ENCODE results near the gene KCNQ1. TPM values are rescaled to one million over a fixed set of nuclear protein-coding genes. Genes with fewer than 3 reads are reported as not detected.

Gene KCNQ1
- total RNA-seq, 1 donor from 2014 or later = 3.4 TPM

GRCh38 chr11:2549876-2550605 is 105.2 kb downstream of the KCNQ1 start:
- Mint-ChIP-seq H3K9me3 (no peaks in the 10 kb centered on the region), H3K4me1 (ENCODE audit: low read depth) (no peaks in the 10 kb centered on the region), H3K27me3 (ENCODE audit: low read depth) (no peaks in the 10 kb centered on the region), H3K36me3 (ENCODE audit: low read depth) (no peaks in the 10 kb centered on the region), H3K27ac (no peak overlapping the region), H3K4me3 (ENCODE audit: low read depth) (no peak overlapping the region)
- DNase-seq (ENCODE audit: low spot score) = no peak
- intact Hi-C loops (cut with micrococcal nuclease) = no loop called here

- H3K27me3 Mint-ChIP-seq (ENCODE audit: low read depth) = no peaks in the 10 kb centered on the region
- no peaks in the 10 kb centered on the region for H3K36me3 Mint-ChIP-seq (ENCODE audit: low read depth)
- no peaks in the 10 kb centered on the region for H3K4me1 Mint-ChIP-seq (ENCODE audit: low read depth)
- H3K27ac Mint-ChIP-seq = no peak overlapping the region
- H3K9me3 Mint-ChIP-seq = no peaks in the 10 kb centered on the region
- intact Hi-C loops (cut with micrococcal nuclease) = no loop called here
- H3K4me3 Mint-ChIP-seq (ENCODE audit: low read depth) = no peak overlapping the region
- DNase-seq (ENCODE audit: low spot score) = no peak
These were observed 105.8 kb downstream of the KCNQ1 start for GRCh38 chr11:2550606-2550970.

DNA sequence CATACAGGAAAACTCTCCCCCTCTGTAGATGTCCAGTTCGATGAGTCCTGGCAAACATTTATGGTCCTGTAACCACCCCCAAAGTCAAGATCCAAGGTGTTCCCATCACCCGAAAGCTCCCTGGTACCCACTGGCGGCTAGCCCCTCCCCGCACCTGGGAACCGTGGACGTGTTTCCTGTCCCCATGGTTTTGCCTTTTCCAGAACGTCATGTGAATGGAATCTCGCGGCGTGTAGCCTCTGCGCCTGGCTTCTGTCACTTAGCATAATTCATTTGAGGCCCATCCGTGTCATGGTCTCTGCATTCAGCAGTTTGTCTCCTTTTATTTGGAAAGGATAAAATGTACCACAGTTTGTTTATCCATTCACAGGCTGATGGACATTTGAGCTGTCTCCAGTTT is 106.3 kb downstream of the KCNQ1 start:
- Mint-ChIP-seq H3K4me3 (ENCODE audit: low read depth) (no peak overlapping the region), H3K27me3 (ENCODE audit: low read depth) (no peaks in the 10 kb centered on the region), H3K4me1 (ENCODE audit: low read depth) (no peaks in the 10 kb centered on the region), H3K9me3 (no peaks in the 10 kb centered on the region), H3K36me3 (ENCODE audit: low read depth) (no peaks in the 10 kb centered on the region), H3K27ac (no peak overlapping the region)
- no peak for DNase-seq (ENCODE audit: low spot score)
- intact Hi-C loops (cut with micrococcal nuclease) = no loop called here

GRCh38 chr11:2552210-2552609 is 107.4 kb downstream of the KCNQ1 start:
- intact Hi-C loops (cut with micrococcal nuclease) = no loop called here
- DNase-seq (ENCODE audit: low spot score) = no peak
- no peak overlapping the region for H3K27ac Mint-ChIP-seq
- no peaks in the 10 kb centered on the region for H3K9me3 Mint-ChIP-seq
- H3K27me3 Mint-ChIP-seq (ENCODE audit: low read depth) = no peaks in the 10 kb centered on the region
- H3K36me3 Mint-ChIP-seq (ENCODE audit: low read depth) = no peaks in the 10 kb centered on the region
- no peak overlapping the region for H3K4me3 Mint-ChIP-seq (ENCODE audit: low read depth)
- H3K4me1 Mint-ChIP-seq (ENCODE audit: low read depth) = no peaks in the 10 kb centered on the region

- H3K9me3 Mint-ChIP-seq = no peaks in the 10 kb centered on the region
- no peak for DNase-seq (ENCODE audit: low spot score)
- H3K27ac Mint-ChIP-seq = no peak overlapping the region
- H3K4me3 Mint-ChIP-seq (ENCODE audit: low read depth) = no peak overlapping the region
- H3K4me1 Mint-ChIP-seq (ENCODE audit: low read depth) = no peaks in the 10 kb centered on the region
- H3K27me3 Mint-ChIP-seq (ENCODE audit: low read depth) = no peaks in the 10 kb centered on the region
- no peaks in the 10 kb centered on the region for H3K36me3 Mint-ChIP-seq (ENCODE audit: low read depth)
- intact Hi-C loops (cut with micrococcal nuclease) = no loop called here
These were observed 108.4 kb downstream of the KCNQ1 start for GRCh38 chr11:2553198-2553597.

GRCh38 chr11:2553886-2554285 is 109.1 kb downstream of the KCNQ1 start:
- Mint-ChIP-seq H3K9me3 (no peaks in the 10 kb centered on the region), H3K27ac (no peak overlapping the region)
- no peak for DNase-seq (ENCODE audit: low spot score)

GRCh38 chr11:2554338-2555207 is 109.8 kb downstream of the KCNQ1 start:
- DNase-seq (ENCODE audit: low spot score) = no peak
- no peaks in the 10 kb centered on the region for H3K4me1 Mint-ChIP-seq (ENCODE audit: low read depth)
- H3K27me3 Mint-ChIP-seq (ENCODE audit: low read depth) = no peaks in the 10 kb centered on the region
- H3K27ac Mint-ChIP-seq = no peak overlapping the region
- no peak overlapping the region for H3K4me3 Mint-ChIP-seq (ENCODE audit: low read depth)
- no peaks in the 10 kb centered on the region for H3K9me3 Mint-ChIP-seq
- intact Hi-C loops (cut with micrococcal nuclease) = no loop called here
- H3K36me3 Mint-ChIP-seq (ENCODE audit: low read depth) = no peaks in the 10 kb centered on the region

More at GRCh38 chr11:2553886-2554285, 109.1 kb downstream of the KCNQ1 start:
- Mint-ChIP-seq H3K4me1 (ENCODE audit: low read depth) (no peaks in the 10 kb centered on the region), H3K36me3 (ENCODE audit: low read depth) (no peaks in the 10 kb centered on the region), H3K27me3 (ENCODE audit: low read depth) (no peaks in the 10 kb centered on the region), H3K4me3 (ENCODE audit: low read depth) (no peak overlapping the region)
- intact Hi-C loops (cut with micrococcal nuclease) = no loop called here

- intact Hi-C loops (cut with micrococcal nuclease) = no loop called here
- no peaks in the 10 kb centered on the region for H3K27me3 Mint-ChIP-seq (ENCODE audit: low read depth)
- no peak overlapping the region for H3K4me3 Mint-ChIP-seq (ENCODE audit: low read depth)
- no peaks in the 10 kb centered on the region for H3K4me1 Mint-ChIP-seq (ENCODE audit: low read depth)
- H3K27ac Mint-ChIP-seq = no peak overlapping the region
- DNase-seq (ENCODE audit: low spot score) = no peak
- H3K9me3 Mint-ChIP-seq = no peaks in the 10 kb centered on the region
- H3K36me3 Mint-ChIP-seq (ENCODE audit: low read depth) = no peaks in the 10 kb centered on the region
These were observed 110.5 kb downstream of the KCNQ1 start for GRCh38 chr11:2555336-2555735.

DNA sequence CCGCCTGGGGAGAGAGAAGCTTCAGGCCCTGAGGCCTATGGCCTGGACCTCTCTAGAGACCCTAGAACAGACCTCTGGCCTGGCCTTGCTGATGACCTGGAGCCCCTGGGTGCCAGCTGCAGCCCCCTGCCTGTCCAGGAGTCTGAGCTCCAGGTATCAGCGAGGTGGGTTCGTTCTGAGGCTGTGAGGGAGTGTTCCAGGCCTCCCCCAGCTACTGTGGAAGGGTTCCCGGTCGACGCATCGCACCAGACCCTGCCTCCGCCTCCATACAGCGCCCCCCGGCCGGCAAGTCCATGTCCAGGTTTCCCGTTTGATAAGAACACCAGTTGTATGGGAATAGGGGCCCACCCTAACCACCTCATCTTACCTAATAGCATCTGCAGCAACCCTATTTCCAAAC is 111.1 kb downstream of the KCNQ1 start:
- intact Hi-C loops (cut with micrococcal nuclease) = no loop called here
- no peak for DNase-seq (ENCODE audit: low spot score)
- Mint-ChIP-seq H3K4me1 (ENCODE audit: low read depth) (no peaks in the 10 kb centered on the region), H3K36me3 (ENCODE audit: low read depth) (no peaks in the 10 kb centered on the region), H3K27me3 (ENCODE audit: low read depth) (no peaks in the 10 kb centered on the region), H3K27ac (no peak overlapping the region), H3K4me3 (ENCODE audit: low read depth) (no peak overlapping the region), H3K9me3 (no peaks in the 10 kb centered on the region)

- intact Hi-C loops (cut with micrococcal nuclease) = no loop called here
- Mint-ChIP-seq H3K27ac (no peak overlapping the region), H3K27me3 (ENCODE audit: low read depth) (no peaks in the 10 kb centered on the region), H3K4me1 (ENCODE audit: low read depth) (no peaks in the 10 kb centered on the region), H3K36me3 (ENCODE audit: low read depth) (no peaks in the 10 kb centered on the region), H3K9me3 (no peaks in the 10 kb centered on the region), H3K4me3 (ENCODE audit: low read depth) (no peak overlapping the region)
- DNase-seq (ENCODE audit: low spot score) = no peak
These were observed 112.6 kb downstream of the KCNQ1 start for GRCh38 chr11:2557381-2557780.

DNA sequence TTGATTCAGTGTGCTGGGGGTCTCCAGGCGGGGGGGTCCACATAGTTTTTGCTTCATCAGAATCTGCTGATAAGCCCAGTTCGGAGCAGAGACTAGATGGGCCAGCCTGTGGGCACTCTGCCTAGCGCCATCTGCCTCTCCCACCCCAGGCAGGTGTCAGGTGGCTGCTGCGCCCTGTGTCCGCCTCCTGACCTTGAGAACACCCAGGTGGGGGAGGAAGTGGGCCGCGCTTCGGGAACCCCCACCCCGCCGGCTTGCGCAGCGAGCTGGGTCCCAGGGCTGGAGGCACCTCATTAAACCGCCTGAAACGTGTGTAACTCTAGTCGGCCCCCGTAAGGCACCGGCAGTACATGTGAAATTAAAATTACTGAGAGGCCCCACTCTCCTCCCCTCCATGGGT is 113.6 kb downstream of the KCNQ1 start:
- H3K36me3 Mint-ChIP-seq (ENCODE audit: low read depth) = no peaks in the 10 kb centered on the region
- no peak overlapping the region for H3K27ac Mint-ChIP-seq
- no peak overlapping the region for H3K4me3 Mint-ChIP-seq (ENCODE audit: low read depth)
- DNase-seq (ENCODE audit: low spot score) = no peak
- H3K4me1 Mint-ChIP-seq (ENCODE audit: low read depth) = no peaks in the 10 kb centered on the region
- no peaks in the 10 kb centered on the region for H3K27me3 Mint-ChIP-seq (ENCODE audit: low read depth)
- intact Hi-C loops (cut with micrococcal nuclease) = no loop called here
- H3K9me3 Mint-ChIP-seq = no peaks in the 10 kb centered on the region

DNA sequence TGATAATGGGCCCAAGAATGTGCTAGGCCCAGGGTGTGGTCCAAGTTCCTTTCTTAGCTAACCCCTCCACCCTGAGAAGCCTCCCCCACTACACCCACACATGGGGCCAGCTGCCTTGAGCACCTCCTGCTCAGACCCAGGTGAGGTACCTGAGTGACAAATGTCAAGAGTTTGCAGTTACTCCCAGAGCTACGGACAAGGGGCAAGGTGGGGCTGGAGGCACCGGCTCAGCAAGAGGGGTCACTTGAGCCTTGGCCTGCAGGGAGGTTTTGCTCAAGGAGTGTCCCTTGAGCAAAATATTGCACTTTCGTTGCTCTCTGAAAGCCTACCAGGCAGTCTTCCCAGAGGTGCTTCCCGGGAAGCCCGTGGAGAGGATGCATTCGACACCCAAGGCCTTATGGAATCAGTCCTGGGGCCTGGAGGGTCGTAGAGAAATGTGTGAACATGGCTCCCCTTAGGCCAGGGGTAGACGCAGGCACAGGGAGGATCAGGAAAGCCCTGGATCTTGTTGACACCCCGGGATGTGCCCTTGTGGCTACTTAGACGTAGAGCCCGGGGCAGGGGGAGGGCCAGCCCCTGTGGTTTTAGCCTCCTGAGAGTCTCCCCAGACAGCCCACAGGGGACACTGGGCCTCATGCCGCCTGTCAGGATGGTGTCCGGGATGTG is 114.2 kb downstream of the KCNQ1 start:
- no peaks in the 10 kb centered on the region for H3K9me3 Mint-ChIP-seq
- intact Hi-C loops (cut with micrococcal nuclease) = no loop called here
- H3K27me3 Mint-ChIP-seq (ENCODE audit: low read depth) = no peaks in the 10 kb centered on the region

More for the DNA sequence above, 114.2 kb downstream of the KCNQ1 start:
- no peaks in the 10 kb centered on the region for H3K4me1 Mint-ChIP-seq (ENCODE audit: low read depth)
- H3K36me3 Mint-ChIP-seq (ENCODE audit: low read depth) = no peaks in the 10 kb centered on the region
- H3K4me3 Mint-ChIP-seq (ENCODE audit: low read depth) = no peak overlapping the region
- no peak for DNase-seq (ENCODE audit: low spot score)
- H3K27ac Mint-ChIP-seq = no peak overlapping the region
